ENCODE data around the gene CNTNAP2. TPM values are rescaled to one million over a fixed set of nuclear protein-coding genes. Genes with fewer than 3 reads are reported as not detected.

CNTNAP2 gene
- total and polyA plus RNA-seq, 2 of the 8 experiments (the other 6 are each of a cell fraction or from before 2014, with no cell fraction given): 27.9 to 71.0 TPM

- Histone ChIP-seq H2BK5ac (ENCODE audit: low read depth, low read length) (no peak overlapping the region), H3K27ac (ENCODE audit: low read depth, low read length) (no peak overlapping the region), H2BK12ac (ENCODE audit: low read depth, low read length) (no peak overlapping the region), H3K23ac (ENCODE audit: insufficient read length) (no peak overlapping the region), H2BK15ac (ENCODE audit: low read length) (no peak overlapping the region), H2AFZ (ENCODE audit: low read length) (no peak overlapping the region), H4K20me1 (replicated peaks in 1 of 2; ENCODE audit: control insufficient read depth in 1 of 2, insufficient read depth in 2 of 2, low read length in 2 of 2) (no peaks in the 10 kb centered on the region), H3K4ac (replicated peaks; ENCODE audit: insufficient read length, low read depth, low read length) (no peak overlapping the region), H3K27me3 (replicated peaks in 1 of 4; ENCODE audit: control insufficient read depth in 3 of 4, extremely low read depth in 1 of 4, insufficient read depth in 3 of 4, low read length in 3 of 4) (no peaks in the 10 kb centered on the region), H4K8ac (ENCODE audit: extremely low read depth, insufficient read depth, low read length) (no peak overlapping the region), H2AK5ac (ENCODE audit: low read depth, low read length) (no peak overlapping the region), H3K79me1 (ENCODE audit: low read depth, low read length) (no peaks in the 10 kb centered on the region; the same call in 1 of the 2 replicates), H3K4me2 (ENCODE audit: insufficient read depth in 1 of 2, low read depth in 2 of 2, low read length in 2 of 2) (no peak overlapping the region), H3K18ac (ENCODE audit: extremely low read depth, low read length) (no peak overlapping the region), H3K79me2 (ENCODE audit: control insufficient read depth in 1 of 2, insufficient read depth in 2 of 2, low read length in 2 of 2) (no peaks in the 10 kb centered on the region), H2BK120ac (replicated peaks; ENCODE audit: low read depth, low read length) (no peak overlapping the region), H3K14ac (ENCODE audit: insufficient read length) (no peak overlapping the region), H3K4me1 (replicated peaks in 1 of 4; ENCODE audit: control insufficient read depth in 3 of 4, insufficient read depth in 4 of 4, low read length in 3 of 4) (no peaks in the 10 kb centered on the region), H3K36me3 (ENCODE audit: control insufficient read depth in 2 of 4, insufficient read depth in 4 of 4, low read length in 3 of 4) (no peaks in the 10 kb centered on the region), H3K4me3 (ENCODE audit: extremely low read depth in 1 of 4, insufficient read depth in 2 of 4, low read depth in 3 of 4, low read length in 4 of 4) (no peak overlapping the region), H3K56ac (replicated peaks; ENCODE audit: insufficient read length, low read depth, low read length) (no peak overlapping the region), H3K9me3 (ENCODE audit: insufficient read depth in 2 of 2, low read depth in 1 of 2, low read length in 1 of 2) (0 out of 4 replicates have a peak, but pooled peaks cover 3 to 4% of the 10 kb centered on the region in 2 experiments), H3K23me2 (ENCODE audit: low read depth, low read length) (no peaks in the 10 kb centered on the region), H4K91ac (replicated peaks; ENCODE audit: insufficient read length, low read length) (no peak overlapping the region), H2BK20ac (ENCODE audit: low read length) (no peak overlapping the region), H3K9ac (replicated peaks in 1 of 4; ENCODE audit: extremely low read depth in 1 of 4, low read depth in 3 of 4, low read length in 3 of 4) (no peak overlapping the region), H4K5ac (ENCODE audit: insufficient read length, low read depth, low read length) (no peak overlapping the region)
- ChIA-PET POLR2A (ENCODE audit: partially characterized antibody) (no interaction called here), CTCF (ENCODE audit: partially characterized antibody) (interaction anchor here (0.8 to 5.2 kb wide), 3 partner anchors 9 to 608 kb away, joined by 3 to 32 read pairs (median 3); no protein-coding TSS in a partner anchor)
- TF ChIP-seq CTBP2 (IDR thresholded peaks at IDR 0.05; ENCODE audit: borderline replicate concordance, insufficient read depth, insufficient read length, low read length) (no peak), EZH2 (IDR thresholded peaks at IDR 0.05; ENCODE audit: low read depth, low read length, severe bottlenecking) (no peak), CREB1 (IDR thresholded peaks at IDR 0.05) (no peak)
- DNase-seq (ENCODE audit: low read depth in 1 of 2, low spot score in 2 of 2) (no peak), FAIRE-seq (no peak)
- 84% methylated on average over 8 of the region's 8 CpGs; no CpG with 5 or more reads in 1 of the 2 experiments for WGBS, 2 experiments (ENCODE audit: extremely low coverage in 1 of 2, insufficient coverage in 1 of 2, insufficient read length in 1 of 2, insufficient replicate concordance in 2 of 2, low coverage in 1 of 2, low lambda C conversion rate in 2 of 2, missing lambda C conversion rate in 1 of 2)
Measured at GRCh38 chr7:148155826-148156225, 2039.2 kb downstream of the CNTNAP2 start.
